ENCODE data around the gene CD3D.
"Not testable (repeated sequence)": the region's sequence is repeated elsewhere in the genome, so short reads cannot be mapped to it uniquely, and the experiment has no call there.

Gene CD3D

DNA sequence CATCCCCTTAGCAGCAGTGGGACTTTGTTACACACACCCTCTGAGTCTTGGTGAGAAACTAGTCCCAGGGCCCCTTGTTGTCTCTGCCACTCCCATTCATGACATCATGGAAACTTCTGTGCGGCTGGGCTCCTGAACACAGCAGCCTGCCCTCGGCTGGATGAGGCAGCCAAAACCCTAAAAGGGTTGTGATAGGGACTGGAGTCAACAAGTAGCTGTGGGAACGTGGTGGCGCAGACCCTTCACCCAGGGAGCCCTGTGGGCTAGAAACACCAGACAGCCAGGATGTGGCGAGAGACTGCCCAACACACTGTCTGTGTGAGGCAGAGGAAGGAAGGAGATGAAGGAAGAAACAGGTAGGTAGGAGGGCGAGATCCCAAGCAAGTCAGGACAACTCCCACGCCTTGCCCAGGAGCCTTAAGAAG, 3.9 kb downstream of the CD3D start:
- DNase-seq, result no peak

GRCh38 chr11:118334745-118335144, 7.8 kb downstream of the CD3D start:
- DNase-seq, result no peak

DNA sequence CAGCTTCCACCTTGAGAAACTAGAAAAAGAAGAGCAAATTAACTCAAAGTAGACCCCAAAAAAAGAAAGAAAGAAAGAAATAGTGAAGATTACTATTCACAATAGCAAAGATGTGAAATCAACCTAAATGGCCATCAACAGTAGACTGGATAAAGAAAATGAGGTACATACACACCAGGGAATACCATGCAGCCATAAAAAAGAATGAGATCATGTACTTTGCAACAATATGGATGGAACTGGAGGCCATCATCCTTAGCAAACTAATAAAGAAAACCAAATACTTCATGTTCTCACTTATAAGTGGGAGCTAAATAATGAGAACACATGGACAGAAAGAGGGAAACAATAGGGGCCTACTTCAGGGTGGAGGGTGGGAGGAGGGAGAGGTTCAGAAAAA, 13.8 kb downstream of the CD3D start:
- no peak for DNase-seq

- DNase-seq, result no peak
Measured at GRCh38 chr11:118325283-118325682, 17.2 kb downstream of the CD3D start.

- DNase-seq, result no peak
Measured at GRCh38 chr11:118322721-118323120, 19.8 kb downstream of the CD3D start.

- no peak for DNase-seq
Measured at GRCh38 chr11:118321386-118322082, 21.0 kb downstream of the CD3D start.

GRCh38 chr11:118320515-118320914, 22.0 kb downstream of the CD3D start:
- DNase-seq, result no peak

- peak in 2 of 14 donors; percentile 9 for DNase-seq
Measured at GRCh38 chr11:118319337-118319707, 23.2 kb downstream of the CD3D start.

- DNase-seq, result no peak
Measured at GRCh38 chr11:118318581-118319336, 23.7 kb downstream of the CD3D start.

GRCh38 chr11:118318124-118318523, 24.4 kb downstream of the CD3D start:
- no peak for DNase-seq

DNA sequence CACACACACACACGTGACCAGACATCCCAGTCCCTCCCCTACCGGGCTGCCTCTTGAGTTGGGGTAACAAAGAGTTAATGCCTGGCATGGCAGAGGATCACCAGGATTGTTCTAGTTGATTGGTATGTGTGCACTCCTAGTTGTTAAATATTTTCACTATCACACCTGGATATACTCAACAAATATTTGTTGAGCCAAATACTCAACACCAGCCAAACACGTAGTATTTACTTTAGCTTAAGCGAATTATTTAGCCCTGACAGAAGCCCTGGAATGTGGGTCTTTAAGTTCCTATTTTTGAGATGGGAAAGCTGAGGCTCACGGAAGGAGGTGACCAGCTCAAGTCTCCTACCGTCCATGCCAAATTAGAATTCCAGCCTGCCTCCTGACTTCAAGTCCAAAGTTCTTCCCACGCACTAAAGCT, 27.5 kb downstream of the CD3D start:
- DNase-seq, result no peak

GRCh38 chr11:118313242-118313641, 29.3 kb downstream of the CD3D start:
- DNase-seq, result no peak

GRCh38 chr11:118312328-118312727, 30.2 kb downstream of the CD3D start:
- DNase-seq, result no peak

- no peak for DNase-seq
Measured at GRCh38 chr11:118311518-118311917, 31.0 kb downstream of the CD3D start.

- DNase-seq, result no peak
Measured at GRCh38 chr11:118310781-118311485, 31.6 kb downstream of the CD3D start.

DNA sequence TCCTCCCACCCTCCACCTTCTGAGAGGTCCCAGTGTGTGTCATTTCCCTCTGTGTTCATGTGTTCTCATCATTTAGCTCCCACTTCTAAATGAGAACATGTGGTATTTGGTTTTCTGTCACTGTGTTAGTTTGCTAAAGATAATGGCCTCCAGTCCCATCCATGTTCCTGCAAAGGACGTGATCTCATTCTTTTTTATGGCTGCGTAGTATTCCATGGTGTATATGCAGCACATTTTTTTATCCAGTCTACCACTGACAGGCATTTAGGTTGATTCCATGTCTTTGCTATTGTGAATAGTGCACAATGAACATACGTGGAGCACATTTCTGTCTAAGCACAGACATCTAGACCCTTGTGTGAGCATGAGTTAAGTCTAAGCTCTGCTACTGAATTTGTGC, 32.2 kb downstream of the CD3D start:
- no peak for DNase-seq

GRCh38 chr11:118308995-118309528, 33.4 kb downstream of the CD3D start:
- DNase-seq, result not testable (repeated sequence)

- no peak for DNase-seq
Measured at GRCh38 chr11:118306556-118306955, 35.9 kb downstream of the CD3D start.

GRCh38 chr11:118305726-118306125, 36.8 kb downstream of the CD3D start:
- no peak for DNase-seq

DNA sequence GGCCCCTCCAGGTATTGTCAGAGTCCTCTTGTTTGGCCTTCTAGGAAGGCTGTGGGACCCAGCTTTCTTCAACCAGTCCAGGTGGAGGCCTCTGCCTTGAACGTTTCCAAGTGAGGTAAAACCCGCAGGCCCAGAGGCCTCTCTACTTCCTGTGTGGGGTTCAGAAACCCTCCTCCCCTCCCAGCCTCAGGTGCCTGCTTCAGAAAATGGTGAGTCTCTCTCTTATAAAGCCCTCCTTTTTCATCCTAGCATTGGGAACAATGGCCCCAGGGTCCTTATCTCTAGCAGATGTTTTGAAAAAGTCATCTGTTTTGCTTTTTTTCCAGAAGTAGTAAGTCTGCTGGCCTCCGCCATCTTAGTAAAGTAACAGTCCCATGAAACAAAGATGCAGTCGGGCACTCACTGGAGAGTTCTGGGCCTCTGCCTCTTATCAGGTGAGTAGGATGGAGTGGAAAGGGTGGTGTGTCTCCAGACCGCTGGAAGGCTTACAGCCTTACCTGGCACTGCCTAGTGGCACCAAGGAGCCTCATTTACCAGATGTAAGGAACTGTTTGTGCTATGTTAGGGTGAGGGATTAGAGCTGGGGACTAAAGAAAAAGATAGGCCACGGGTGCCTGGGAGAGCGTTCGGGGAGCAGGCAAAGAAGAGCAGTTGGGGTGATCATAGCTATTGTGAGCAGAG, 37.8 kb downstream of the CD3D start, which contains the start of gene CD3E:
TSS of gene CD3E (plus strand) at position 163 of the 681 bp plus-strand sequence. CDS start at position 386, 223 bp downstream.
- DNase-seq, result no peak

GRCh38 chr11:118304227-118304567, 38.3 kb downstream of the CD3D start:
- DNase-seq, result no peak

GRCh38 chr11:118301600-118302195, 40.8 kb downstream of the CD3D start:
- DNase-seq, result no peak

All from C1 segment of cervical spinal cord (tissue), 14 donors.